Neuronal stem cell (in vitro differentiated cells): ENCODE measurements around the gene ZRANB1.

ENCODE experiments used
- DNase-seq: peaks from one replicate; pipeline ENCODE4 v3.0.0-alpha.2; 2013; ENCODE audit warnings: low spot score
- H2AFZ ChIP-seq: one replicate; pipeline ENCODE4 v1.6.1; 2013; ENCODE audit warnings: mild to moderate bottlenecking, low read length, inconsistent platforms
- H2AK5ac ChIP-seq: 2 replicates; pipeline ENCODE4 v1.6.1; 2013; ENCODE audit warnings: low read depth, mild to moderate bottlenecking, inconsistent platforms, low read length, moderate library complexity, mixed read lengths
- H2BK120ac ChIP-seq: 2 replicates; pipeline ENCODE4 v1.6.1; 2013; ENCODE audit warnings: low read depth, mild to moderate bottlenecking, inconsistent platforms, low read length, moderate library complexity, mixed read lengths
- H2BK12ac ChIP-seq: one replicate; pipeline ENCODE4 v1.6.1; 2013; ENCODE audit warnings: low read length, inconsistent platforms
- H2BK15ac ChIP-seq: 2 replicates; pipeline ENCODE4 v1.6.1; 2013; ENCODE audit warnings: mild to moderate bottlenecking, low read length, inconsistent platforms, mixed read lengths
- H2BK5ac ChIP-seq: one replicate; pipeline ENCODE4 v1.6.1; 2013; ENCODE audit warnings: inconsistent platforms, mild to moderate bottlenecking, low read length, moderate library complexity
- H3K14ac ChIP-seq: one replicate; pipeline ENCODE4 v1.6.1; 2013; ENCODE audit warnings: low read length, inconsistent platforms
- H3K18ac ChIP-seq: 2 replicates; pipeline ENCODE4 v1.6.1; 2013; ENCODE audit warnings: low read length, inconsistent platforms
- H3K23ac ChIP-seq: 2 replicates; pipeline ENCODE4 v1.6.1; 2013; ENCODE audit warnings: low read depth, mild to moderate bottlenecking, mixed read lengths, low read length, inconsistent platforms; ENCODE audit not compliant: poor library complexity
- H3K27ac ChIP-seq: replicated peaks from 3 replicates; pipeline ENCODE4 v1.5.1; 2013; ENCODE audit warnings: low read length, inconsistent platforms
- H3K27me3 ChIP-seq, 3 experiments: 2 replicates each; pipeline ENCODE4 v1.6.1; 2013; ENCODE audit warnings: low read length in 3 of 3, mild to moderate bottlenecking in 2 of 3, inconsistent platforms in 1 of 3, low read depth in 1 of 3, mixed read lengths in 1 of 3, moderate library complexity in 1 of 3; ENCODE audit not compliant: control insufficient read depth in 3 of 3, insufficient read depth in 3 of 3
- H3K36me3 ChIP-seq, 2 donors: replicated peaks in 1 of 2; 2 replicates each; pipeline ENCODE4 v1.6.1; 2013; ENCODE audit warnings: low read length in 2 of 2; ENCODE audit not compliant: control insufficient read depth in 2 of 2, insufficient read depth in 2 of 2
- H3K4ac ChIP-seq: 2 replicates; pipeline ENCODE4 v1.6.1; 2013; ENCODE audit warnings: inconsistent platforms, mild to moderate bottlenecking, low read length, moderate library complexity
- H3K4me1 ChIP-seq, 2 donors: 1 replicate in 1 of 2; 2 replicates in 1 of 2; pipeline ENCODE4 v1.6.1; 2013; ENCODE audit warnings: low read length in 2 of 2, low read depth in 1 of 2; ENCODE audit not compliant: control insufficient read depth in 2 of 2, insufficient read depth in 1 of 2
- H3K4me2 ChIP-seq: one replicate; pipeline ENCODE4 v1.6.1; 2013; ENCODE audit warnings: mild to moderate bottlenecking, low read length, inconsistent platforms; ENCODE audit not compliant: insufficient read depth, poor library complexity, severe bottlenecking
- H3K4me3 ChIP-seq, 2 donors: 2 replicates each; pipeline ENCODE4 v1.5.1; 2013; ENCODE audit warnings: low read length in 2 of 2, mild to moderate bottlenecking in 2 of 2, inconsistent platforms in 1 of 2, moderate library complexity in 1 of 2
- H3K79me1 ChIP-seq: one replicate; pipeline ENCODE4 v1.6.1; 2013; ENCODE audit warnings: low read depth, mild to moderate bottlenecking, inconsistent platforms, low read length, moderate library complexity
- H3K9ac ChIP-seq: one replicate; pipeline ENCODE4 v1.6.1; 2013; ENCODE audit warnings: mild to moderate bottlenecking, low read depth, low read length, inconsistent platforms; ENCODE audit not compliant: poor library complexity
- H3K9me3 ChIP-seq, 2 donors: replicated peaks in 1 of 2; 2 replicates each; pipeline versions ENCODE3 to v1.6.1; 2013; ENCODE audit warnings: low read length in 2 of 2, mild to moderate bottlenecking in 2 of 2, inconsistent platforms in 1 of 2, low read depth in 1 of 2, mixed read lengths in 1 of 2, moderate library complexity in 1 of 2; ENCODE audit not compliant: control insufficient read depth in 2 of 2, insufficient read depth in 1 of 2
- H4K8ac ChIP-seq: one replicate; pipeline ENCODE4 v1.6.1; 2013; ENCODE audit warnings: low read depth, mild to moderate bottlenecking, inconsistent platforms, low read length, moderate library complexity
- H4K91ac ChIP-seq: one replicate; pipeline ENCODE4 v1.6.1; 2013; ENCODE audit warnings: low read length, low read depth, mild to moderate bottlenecking, inconsistent platforms; ENCODE audit not compliant: poor library complexity
- WGBS, 2 donors: extraction: QIAGEN DNeasy Blood & Tissue Kit; methylation state at CpG; one replicate each; pipeline ENCODE4 v1.1.7; 2013; ENCODE audit warnings: missing lambda C conversion rate in 2 of 2, mixed read lengths in 1 of 2; ENCODE audit not compliant: insufficient read length in 2 of 2, insufficient replicate concordance in 1 of 2; ENCODE audit errors: extremely low coverage in 2 of 2; 5-methylcytosine and 5-hydroxymethylcytosine counted together

Gene ZRANB1

GRCh38 chr10:125011171-125011925 is 69.4 kb downstream of the ZRANB1 start:
- no peak for DNase-seq
- H3K27ac ChIP-seq, result no peak overlapping the region
- peaks cover 0 to 2% of the 10 kb centered on the region in 2 donors for H3K9me3 ChIP-seq
- H3K14ac ChIP-seq, result no peak overlapping the region
- H3K4ac ChIP-seq, result no peak overlapping the region
- peaks cover 18% of the 10 kb centered on the region for H3K79me1 ChIP-seq
- H2BK5ac ChIP-seq, result peak overlapping the region; percentile 62
- no CpG with 5 or more reads among the region's 16 CpGs for WGBS, 2 donors
- no peaks in the 10 kb centered on the region for H3K27me3 ChIP-seq
- no peak overlapping the region for H3K4me2 ChIP-seq
- no peak overlapping the region for H3K4me3 ChIP-seq
- H3K36me3 ChIP-seq, result peaks cover 2 to 59% of the 10 kb centered on the region in 2 donors
- no peak overlapping the region for H4K91ac ChIP-seq
- no peak overlapping the region for H4K8ac ChIP-seq
- no peak overlapping the region for H3K9ac ChIP-seq
- no peak overlapping the region for H2BK120ac ChIP-seq
- H2BK15ac ChIP-seq, result no peak overlapping the region
- H3K18ac ChIP-seq, result no peak overlapping the region
- H2BK12ac ChIP-seq, result no peak overlapping the region
- H3K23ac ChIP-seq, result no peak overlapping the region
- H2AFZ ChIP-seq, result no peak overlapping the region
- H2AK5ac ChIP-seq, result no peak overlapping the region
- H3K4me1 ChIP-seq, result peaks cover 4 to 17% of the 10 kb centered on the region in 2 donors

DNA sequence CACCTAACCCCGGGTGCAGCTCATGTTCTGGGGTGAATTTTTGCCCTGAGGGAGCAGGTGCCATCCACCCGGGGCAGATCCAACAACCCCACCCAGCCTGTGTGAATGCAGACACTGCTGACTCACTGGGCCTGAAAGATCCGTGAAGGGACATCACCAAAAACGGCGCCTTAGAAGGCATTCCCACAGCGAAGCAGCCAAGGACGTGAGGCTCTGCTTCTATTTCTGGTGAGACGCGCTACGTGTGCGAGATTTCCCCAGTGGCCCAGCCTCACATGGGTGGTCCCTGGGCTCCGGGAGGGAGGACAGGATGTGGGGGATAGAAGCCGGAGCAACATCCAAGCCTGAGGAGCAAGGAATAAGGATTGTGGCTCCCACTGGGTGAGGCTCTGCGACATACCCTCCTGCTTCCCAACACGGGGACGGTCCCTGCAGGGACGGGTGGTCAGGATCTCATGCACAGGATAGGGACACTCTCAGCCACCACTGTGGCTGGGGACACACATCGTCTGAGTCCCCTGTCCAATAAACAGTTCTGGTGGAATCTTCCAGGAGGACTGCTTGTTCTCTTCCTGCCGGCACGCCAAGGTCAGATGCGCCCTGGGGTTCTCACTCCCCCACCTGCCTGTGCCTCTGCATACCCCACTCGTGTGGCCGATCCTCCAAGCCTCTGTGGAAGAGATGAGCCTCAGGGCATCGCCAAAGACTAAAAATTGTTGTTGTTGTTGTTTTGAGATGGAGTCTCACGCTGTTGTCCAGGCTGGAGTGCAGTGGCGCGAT is 70.2 kb downstream of the ZRANB1 start:
- Histone ChIP-seq H2BK12ac (no peak overlapping the region), H3K27me3 (no peaks in the 10 kb centered on the region), H2BK15ac (no peak overlapping the region), H4K91ac (no peak overlapping the region), H3K14ac (no peak overlapping the region), H3K4me1 (peaks cover 2 to 17% of the 10 kb centered on the region in 2 donors), H2AK5ac (no peak overlapping the region), H3K4me3 (no peak overlapping the region), H2BK5ac (peak overlapping the region; percentile 62), H2BK120ac (no peak overlapping the region), H3K79me1 (peaks cover 18% of the 10 kb centered on the region), H3K4me2 (no peak overlapping the region), H3K9me3 (peaks cover 0 to 2% of the 10 kb centered on the region in 2 donors), H3K4ac (no peak overlapping the region), H3K36me3 (peaks cover 5 to 59% of the 10 kb centered on the region in 2 donors), H3K9ac (no peak overlapping the region), H2AFZ (no peak overlapping the region), H3K23ac (no peak overlapping the region), H3K27ac (no peak overlapping the region), H4K8ac (no peak overlapping the region), H3K18ac (no peak overlapping the region)
- no peak for DNase-seq
- no CpG with 5 or more reads among the region's 27 CpGs for whole genome bisulfite sequencing, 2 donors

- H3K18ac ChIP-seq, result no peak overlapping the region
- no peak overlapping the region for H3K14ac ChIP-seq
- H3K9ac ChIP-seq, result no peak overlapping the region
- H4K91ac ChIP-seq, result no peak overlapping the region
- WGBS, 2 donors, result no CpG with 5 or more reads among the region's 15 CpGs
- H3K23ac ChIP-seq, result no peak overlapping the region
- H3K4me3 ChIP-seq, result no peak overlapping the region
- no peak overlapping the region for H2AK5ac ChIP-seq
- peaks cover 0 to 17% of the 10 kb centered on the region in 2 donors for H3K4me1 ChIP-seq
- H3K4ac ChIP-seq, result no peak overlapping the region
- peaks cover 0 to 2% of the 10 kb centered on the region in 2 donors for H3K9me3 ChIP-seq
- no peak overlapping the region for H4K8ac ChIP-seq
- H2BK120ac ChIP-seq, result no peak overlapping the region
- no peak overlapping the region for H3K4me2 ChIP-seq
- DNase-seq, result no peak
- no peak overlapping the region for H2BK12ac ChIP-seq
- H3K36me3 ChIP-seq, result peaks cover 9 to 65% of the 10 kb centered on the region in 2 donors
- H3K27me3 ChIP-seq, result no peaks in the 10 kb centered on the region
- H2BK15ac ChIP-seq, result no peak overlapping the region
- no peak overlapping the region for H2BK5ac ChIP-seq
- no peak overlapping the region for H3K27ac ChIP-seq
- H2AFZ ChIP-seq, result no peak overlapping the region
- peaks cover 18% of the 10 kb centered on the region for H3K79me1 ChIP-seq
These were observed 71.1 kb downstream of the ZRANB1 start for GRCh38 chr10:125012851-125013528.

DNA sequence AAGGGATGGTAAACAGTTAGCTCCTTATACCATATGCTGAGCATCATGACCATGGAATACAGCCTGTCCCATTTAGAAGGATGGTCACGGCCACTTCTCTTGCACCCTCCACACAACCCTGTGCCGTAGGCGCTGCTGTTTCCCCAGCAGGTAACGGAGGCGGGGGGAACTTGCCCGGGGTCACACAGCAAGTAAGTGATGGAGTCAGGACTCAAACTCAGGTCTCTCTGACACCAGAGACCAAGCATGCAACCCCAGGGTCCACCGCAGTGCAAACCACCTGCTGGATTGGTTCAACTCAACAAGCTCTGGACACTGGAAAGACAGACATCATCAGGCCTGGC is 71.6 kb downstream of the ZRANB1 start:
- Histone ChIP-seq H2BK12ac (no peak overlapping the region), H3K27ac (no peak overlapping the region), H3K4me2 (no peak overlapping the region), H3K4me3 (no peak overlapping the region), H3K36me3 (peaks cover 9 to 60% of the 10 kb centered on the region in 2 donors), H2BK15ac (no peak overlapping the region), H3K14ac (no peak overlapping the region), H4K91ac (no peak overlapping the region), H2AFZ (no peak overlapping the region), H3K4ac (no peak overlapping the region), H2BK120ac (no peak overlapping the region), H3K18ac (no peak overlapping the region), H3K4me1 (peaks cover 0 to 15% of the 10 kb centered on the region in 2 donors), H4K8ac (no peak overlapping the region), H3K9me3 (peaks cover 1 to 2% of the 10 kb centered on the region in 2 donors), H3K9ac (no peak overlapping the region), H2BK5ac (no peak overlapping the region), H3K23ac (no peak overlapping the region), H3K79me1 (peaks cover 18% of the 10 kb centered on the region), H3K27me3 (no peaks in the 10 kb centered on the region), H2AK5ac (no peak overlapping the region)
- DNase-seq, result no peak
- no CpG with 5 or more reads among the region's 7 CpGs for WGBS, 2 donors
